OCI-LY7 (cell line): ENCODE measurements around the gene AGT.

Experiments used
- EZH2phosphoT487 ChIP-seq: fragments of 200-600 bp; sonication (generic); IDR thresholded peaks from 2 replicates; pipeline ENCODE4 v1.6.1; 2018; ENCODE audit warnings: low read depth, borderline replicate concordance, mild to moderate bottlenecking, mixed run types, antibody characterized with exemption, low read length, moderate library complexity, mixed read lengths
- TF ChIP-seq, protein P1 (sequence below): fragments of 200-600 bp; sonication (generic); conservative IDR thresholded peaks from 2 replicates; pipeline ENCODE4 v1.5.1; 2014; ENCODE audit warnings: mild to moderate bottlenecking, antibody characterized with exemption, low read length, moderate library complexity, mixed read lengths

DNA sequence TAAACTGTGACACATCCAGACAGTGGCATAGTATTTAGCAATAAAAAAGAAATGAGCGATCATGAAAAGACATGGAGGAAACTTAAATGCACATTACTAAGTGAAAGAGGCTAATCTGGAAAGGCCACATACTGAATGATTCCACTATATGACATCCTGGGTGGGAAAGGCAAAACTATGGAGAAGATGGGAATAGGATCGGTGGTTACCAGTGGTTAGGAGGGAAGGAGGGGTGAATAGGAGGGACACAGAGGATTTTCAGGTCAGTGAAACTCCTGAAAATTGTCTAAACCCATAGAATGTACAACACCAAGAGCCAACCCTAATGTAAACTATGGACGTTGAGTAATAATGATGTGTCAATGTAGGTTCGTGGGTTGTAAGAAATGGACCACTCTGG is 13.8 kb downstream of the AGT start:
- TF ChIP-seq, protein P1, sequence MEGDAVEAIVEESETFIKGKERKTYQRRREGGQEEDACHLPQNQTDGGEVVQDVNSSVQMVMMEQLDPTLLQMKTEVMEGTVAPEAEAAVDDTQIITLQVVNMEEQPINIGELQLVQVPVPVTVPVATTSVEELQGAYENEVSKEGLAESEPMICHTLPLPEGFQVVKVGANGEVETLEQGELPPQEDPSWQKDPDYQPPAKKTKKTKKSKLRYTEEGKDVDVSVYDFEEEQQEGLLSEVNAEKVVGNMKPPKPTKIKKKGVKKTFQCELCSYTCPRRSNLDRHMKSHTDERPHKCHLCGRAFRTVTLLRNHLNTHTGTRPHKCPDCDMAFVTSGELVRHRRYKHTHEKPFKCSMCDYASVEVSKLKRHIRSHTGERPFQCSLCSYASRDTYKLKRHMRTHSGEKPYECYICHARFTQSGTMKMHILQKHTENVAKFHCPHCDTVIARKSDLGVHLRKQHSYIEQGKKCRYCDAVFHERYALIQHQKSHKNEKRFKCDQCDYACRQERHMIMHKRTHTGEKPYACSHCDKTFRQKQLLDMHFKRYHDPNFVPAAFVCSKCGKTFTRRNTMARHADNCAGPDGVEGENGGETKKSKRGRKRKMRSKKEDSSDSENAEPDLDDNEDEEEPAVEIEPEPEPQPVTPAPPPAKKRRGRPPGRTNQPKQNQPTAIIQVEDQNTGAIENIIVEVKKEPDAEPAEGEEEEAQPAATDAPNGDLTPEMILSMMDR = no peak
- TF ChIP-seq EZH2phosphoT487 = no peak
